ENCODE measurements around the gene PGAM4. TPM values are rescaled to one million over a fixed set of nuclear protein-coding genes. Genes with fewer than 3 reads are reported as not detected.

PGAM4 gene
- total RNA-seq, 2 donors from 2014 or later: not detected

GRCh38 chrX:77960567-77960966, 8.9 kb downstream of the PGAM4 start:
- no peaks in the 10 kb centered on the region for H3K9me3 ChIP-seq
- no peak overlapping the region for H3K4me3 ChIP-seq
- H3K27ac ChIP-seq: no peak overlapping the region
- TF ChIP-seq, protein P1, sequence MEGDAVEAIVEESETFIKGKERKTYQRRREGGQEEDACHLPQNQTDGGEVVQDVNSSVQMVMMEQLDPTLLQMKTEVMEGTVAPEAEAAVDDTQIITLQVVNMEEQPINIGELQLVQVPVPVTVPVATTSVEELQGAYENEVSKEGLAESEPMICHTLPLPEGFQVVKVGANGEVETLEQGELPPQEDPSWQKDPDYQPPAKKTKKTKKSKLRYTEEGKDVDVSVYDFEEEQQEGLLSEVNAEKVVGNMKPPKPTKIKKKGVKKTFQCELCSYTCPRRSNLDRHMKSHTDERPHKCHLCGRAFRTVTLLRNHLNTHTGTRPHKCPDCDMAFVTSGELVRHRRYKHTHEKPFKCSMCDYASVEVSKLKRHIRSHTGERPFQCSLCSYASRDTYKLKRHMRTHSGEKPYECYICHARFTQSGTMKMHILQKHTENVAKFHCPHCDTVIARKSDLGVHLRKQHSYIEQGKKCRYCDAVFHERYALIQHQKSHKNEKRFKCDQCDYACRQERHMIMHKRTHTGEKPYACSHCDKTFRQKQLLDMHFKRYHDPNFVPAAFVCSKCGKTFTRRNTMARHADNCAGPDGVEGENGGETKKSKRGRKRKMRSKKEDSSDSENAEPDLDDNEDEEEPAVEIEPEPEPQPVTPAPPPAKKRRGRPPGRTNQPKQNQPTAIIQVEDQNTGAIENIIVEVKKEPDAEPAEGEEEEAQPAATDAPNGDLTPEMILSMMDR (IDR thresholded peaks at IDR 0.05): no peak
- no peak for TF ChIP-seq POLR2A (IDR thresholded peaks at IDR 0.05)
- ATAC-seq (no peak), DNase-seq (no peak)
- H3K36me3 ChIP-seq (replicated peaks in 1 of 2; ENCODE audit: insufficient read depth in 1 of 2, low read depth in 2 of 2): no peaks in the 10 kb centered on the region
- intact Hi-C loops (cut with DNase I): no loop called here
- H3K4me1 ChIP-seq: no peaks in the 10 kb centered on the region
- no peaks in the 10 kb centered on the region for H3K27me3 ChIP-seq
- WGBS, 2 donors: 73 to 78% methylated on average over 1 of the region's 1 CpG

GRCh38 chrX:77953708-77954107, 15.7 kb downstream of the PGAM4 start:
- no peak for ATAC-seq
- Histone ChIP-seq H3K27me3 (no peaks in the 10 kb centered on the region), H3K27ac (no peak overlapping the region), H3K36me3 (replicated peaks in 1 of 2; ENCODE audit: insufficient read depth in 1 of 2, low read depth in 2 of 2) (no peaks in the 10 kb centered on the region), H3K4me1 (peaks cover 15% of the 10 kb centered on the region), H3K9me3 (no peaks in the 10 kb centered on the region), H3K4me3 (no peak overlapping the region)
- intact Hi-C loops (cut with DNase I): no loop called here
- WGBS, 2 donors: 13 to 23% methylated on average over 1 of the region's 1 CpG
- DNase-seq: no peak
- TF ChIP-seq, protein P1 (IDR thresholded peaks at IDR 0.05): no peak
- TF ChIP-seq POLR2A (IDR thresholded peaks at IDR 0.05): no peak

GRCh38 chrX:77953302-77953701, 16.1 kb downstream of the PGAM4 start:
- DNase-seq (no peak), ATAC-seq (no peak)
- no peak overlapping the region for H3K27ac ChIP-seq
- no peaks in the 10 kb centered on the region for H3K27me3 ChIP-seq
- WGBS, 2 donors: 23 to 38% methylated on average over 1 of the region's 1 CpG
- H3K4me3 ChIP-seq: no peak overlapping the region
- TF ChIP-seq, protein P1 (IDR thresholded peaks at IDR 0.05): no peak
- TF ChIP-seq POLR2A (IDR thresholded peaks at IDR 0.05): no peak
- H3K9me3 ChIP-seq: no peaks in the 10 kb centered on the region
- H3K36me3 ChIP-seq (replicated peaks in 1 of 2; ENCODE audit: insufficient read depth in 1 of 2, low read depth in 2 of 2): no peaks in the 10 kb centered on the region
- peaks cover 15% of the 10 kb centered on the region for H3K4me1 ChIP-seq
- intact Hi-C loops (cut with DNase I): no loop called here

DNA sequence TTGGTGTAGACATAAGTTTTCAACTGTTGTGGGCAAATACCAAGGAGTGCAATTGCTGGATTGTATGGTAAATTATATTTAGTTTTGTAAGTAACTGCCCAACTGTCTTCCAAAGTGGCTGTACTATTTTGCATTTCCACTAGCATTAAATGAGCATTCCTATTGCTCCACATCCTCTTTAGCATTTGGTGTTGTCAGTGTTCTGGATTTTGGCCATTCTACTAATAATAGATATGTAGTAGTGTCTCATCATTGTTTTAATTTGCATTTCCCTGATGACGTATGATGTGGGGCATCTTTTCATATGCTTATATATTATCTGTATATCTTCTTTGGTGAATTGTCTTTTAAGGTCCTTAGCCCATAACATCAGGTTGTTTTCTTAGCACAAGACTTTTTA, 17.3 kb downstream of the PGAM4 start:
- TF ChIP-seq, protein P1 (IDR thresholded peaks at IDR 0.05): no peak
- TF ChIP-seq POLR2A (IDR thresholded peaks at IDR 0.05): no peak
- WGBS, 2 donors: 86 to 92% methylated on average over 1 of the region's 1 CpG
- H3K36me3 ChIP-seq (replicated peaks in 1 of 2; ENCODE audit: insufficient read depth in 1 of 2, low read depth in 2 of 2): no peaks in the 10 kb centered on the region
- no peak overlapping the region for H3K27ac ChIP-seq
- DNase-seq: no peak
- H3K4me1 ChIP-seq: peaks cover 15% of the 10 kb centered on the region
- no peak for ATAC-seq
- no peaks in the 10 kb centered on the region for H3K27me3 ChIP-seq
- intact Hi-C loops (cut with DNase I): no loop called here
- H3K9me3 ChIP-seq: no peaks in the 10 kb centered on the region
- H3K4me3 ChIP-seq: no peak overlapping the region

GRCh38 chrX:77949840-77950239, 19.6 kb downstream of the PGAM4 start:
- intact Hi-C loops (cut with DNase I): no loop called here
- TF ChIP-seq, protein P1 (IDR thresholded peaks at IDR 0.05): no peak
- TF ChIP-seq POLR2A (IDR thresholded peaks at IDR 0.05): no peak
- no peak overlapping the region for H3K27ac ChIP-seq
- no peaks in the 10 kb centered on the region for H3K36me3 ChIP-seq (replicated peaks in 1 of 2; ENCODE audit: insufficient read depth in 1 of 2, low read depth in 2 of 2)
- no peaks in the 10 kb centered on the region for H3K9me3 ChIP-seq
- H3K4me1 ChIP-seq: peaks cover 15% of the 10 kb centered on the region
- ATAC-seq (no peak), DNase-seq (peak; percentile 6 to 48 (median 18))
- no peaks in the 10 kb centered on the region for H3K27me3 ChIP-seq
- H3K4me3 ChIP-seq: no peak overlapping the region
- WGBS, 2 donors: 56 to 70% methylated on average over 2 of the region's 2 CpGs
